HepG2 (cell line): ENCODE measurements around the gene NOG. TPM values are rescaled to one million over a fixed set of nuclear protein-coding genes. Genes with fewer than 3 reads are reported as not detected.

ENCODE experiments used
- ATAC-seq: fragments of 200-7000 bp; cut with Tn5 transposase; 3 replicates; pipeline ENCODE4 v1.9.1; 2020; ENCODE audit warnings: mild to moderate bottlenecking, moderate library complexity
- BruUV-seq: library from RNA; stranded (reverse); fragments of 400-500 nt; replicated peaks from 2 replicates; lab custom pipeline; 2021; lab: Mats Ljungman, UMichigan
- CTCF ChIA-PET: fragments of 300-600 bp; formaldehyde crosslinking; extraction: SDS; loops from one replicate; lab custom pipeline; 2021; ENCODE audit warnings: low total read pairs, inconsistent platforms, low intra/inter-chr PET ratio; lab: Yijun Ruan, JAX
- POLR2A ChIA-PET: fragments of 350-600 bp; sonication (Branson Sonifier 250); formaldehyde crosslinking; loops from one replicate; lab custom pipeline; 2020; ENCODE audit warnings: antibody characterized with exemption, inconsistent platforms; lab: Yijun Ruan, JAX
- DNase-seq: peaks from one replicate; pipeline ENCODE4 v3.0.0-alpha.2; 2015; ENCODE audit warnings: low spot score
- FAIRE-seq: peaks from 3 replicates; lab custom pipeline; 2011; peaks lifted over from hg19 to GRCh38; lab: Jason Lieb, UNC
- H2AFZ ChIP-seq: one replicate; pipeline ENCODE4 v1.6.1; 2011; ENCODE audit warnings: low read length, inconsistent platforms
- H3K27ac ChIP-seq: fragments of 300-600 bp; 3 replicates; pipeline ENCODE4 v1.8.0; 2011; ENCODE audit warnings: mixed run types, mild to moderate bottlenecking, mixed read lengths, low read length, inconsistent platforms; ENCODE audit not compliant: insufficient read depth; ENCODE audit errors: extremely low read length
- H3K27me3 ChIP-seq, 2 experiments: fragments of 200-600 bp in 1 of 2; 2 replicates in 1 of 2; 3 replicates in 1 of 2; pipeline versions ENCODE4 v1.6.0 to v1.8.0; 2011; ENCODE audit warnings: low read length in 2 of 2, mild to moderate bottlenecking in 2 of 2, moderate library complexity in 2 of 2, inconsistent platforms in 1 of 2; ENCODE audit not compliant: insufficient read depth in 2 of 2, control insufficient read depth in 1 of 2
- H3K36me3 ChIP-seq, 2 experiments: fragments of 200-600 bp in 1 of 2; replicated peaks in 1 of 2; 2 replicates in 1 of 2; 3 replicates in 1 of 2; pipeline versions ENCODE4 v1.5.1 to v1.8.0; 2011; ENCODE audit warnings: low read length in 2 of 2, inconsistent platforms in 1 of 2; ENCODE audit not compliant: insufficient read depth in 2 of 2, control insufficient read depth in 1 of 2
- H3K4me1 ChIP-seq: 2 replicates; pipeline ENCODE4 v1.5.1; 2012; ENCODE audit warnings: low read length, inconsistent platforms; ENCODE audit not compliant: insufficient read depth
- H3K4me2 ChIP-seq: 2 replicates; pipeline ENCODE4 v1.6.0; 2011; ENCODE audit warnings: low read depth, low read length, inconsistent platforms
- H3K4me3 ChIP-seq, 3 experiments: fragments of 200-600 bp in 1 of 3; sonication (generic), shearing (Covaris generic) in 1 of 3; replicated peaks in 1 of 3; 2 replicates each; pipeline ENCODE4 v1.5.1; 2011 to 2016; ENCODE audit warnings: low read length in 3 of 3, inconsistent platforms in 2 of 3, low read depth in 2 of 3, mild to moderate bottlenecking in 2 of 3, control low read depth in 1 of 3, mixed read lengths in 1 of 3; ENCODE audit not compliant: insufficient read depth in 1 of 3
- H3K79me2 ChIP-seq: one replicate; pipeline ENCODE4 v1.6.1; 2011; ENCODE audit warnings: low read length, inconsistent platforms; ENCODE audit not compliant: insufficient read depth
- H3K9ac ChIP-seq: 2 replicates; pipeline ENCODE4 v1.6.0; 2011; ENCODE audit warnings: mild to moderate bottlenecking, low read depth, low read length, inconsistent platforms; ENCODE audit not compliant: insufficient read depth
- H3K9me3 ChIP-seq: 2 replicates; pipeline ENCODE4 v1.5.1; 2012; ENCODE audit warnings: mild to moderate bottlenecking, low read length
- H4K20me1 ChIP-seq: 2 replicates; pipeline ENCODE4 v1.6.0; 2011; ENCODE audit warnings: inconsistent platforms, mild to moderate bottlenecking, low read length, moderate library complexity; ENCODE audit not compliant: insufficient read depth
- DMTF1 ChIP-seq: sonication (generic); formaldehyde crosslinking; IDR thresholded peaks from 2 replicates; pipeline ENCODE4 v1.4.0; 2020; ENCODE audit warnings: mild to moderate bottlenecking, missing genetic modification reagents
- ERF ChIP-seq: IDR thresholded peaks from 2 replicates; pipeline ENCODE4 v1.6.1; 2018; ENCODE audit warnings: missing biosample characterization, missing genetic modification reagents
- HNRNPLL ChIP-seq: fragments of 200-400 bp; formaldehyde crosslinking; IDR thresholded peaks from 2 replicates; pipeline ENCODE4 v1.6.1; 2017; ENCODE audit warnings: mild to moderate bottlenecking, low read depth, low read length; ENCODE audit not compliant: poor library complexity, severe bottlenecking
- HNRNPUL1 ChIP-seq: fragments of 200-400 bp; formaldehyde crosslinking; IDR thresholded peaks from 2 replicates; pipeline ENCODE4 v1.6.1; 2017; ENCODE audit warnings: low read depth, mild to moderate bottlenecking, low read length, moderate library complexity
- KMT2B ChIP-seq: IDR thresholded peaks from 2 replicates; pipeline ENCODE4 v1.6.1; 2016; ENCODE audit warnings: missing genetic modification reagents, missing compliant biosample characterization
- PREB ChIP-seq: sonication (generic); formaldehyde crosslinking; IDR thresholded peaks from 2 replicates; pipeline ENCODE4 v1.4.0; 2020; ENCODE audit warnings: missing genetic modification reagents
- ZNF280D ChIP-seq: sonication (generic); formaldehyde crosslinking; IDR thresholded peaks from 2 replicates; pipeline ENCODE4 v1.5.1; 2020; ENCODE audit warnings: mild to moderate bottlenecking, missing genetic modification reagents
- ZNF331 ChIP-seq: sonication (generic); formaldehyde crosslinking; IDR thresholded peaks from 2 replicates; pipeline ENCODE4 v1.4.0; 2020; ENCODE audit warnings: missing genetic modification reagents
- ZNF333 ChIP-seq: sonication (generic); formaldehyde crosslinking; IDR thresholded peaks from 2 replicates; pipeline ENCODE4 v1.4.0; 2020; ENCODE audit warnings: mild to moderate bottlenecking, missing genetic modification reagents, borderline replicate concordance
- ZNF546 ChIP-seq: sonication (generic); formaldehyde crosslinking; conservative IDR thresholded peaks from 2 replicates; pipeline ENCODE4 v1.8.1; 2023; ENCODE audit warnings: mild to moderate bottlenecking, missing genetic modification reagents
- WGBS: methylation state at CpG from one replicate; pipeline ENCODE4 v1.1.6; 2017; ENCODE audit warnings: low lambda C conversion rate; 5-methylcytosine and 5-hydroxymethylcytosine counted together
- in situ Hi-C: cut with HindIII; loops from 2 replicates; pipeline ENCODE4 v1.10.0; 2017; ENCODE audit warnings: low pct_unique_long_range_greater_than_20kb; ENCODE audit not compliant: extremely low pct_ligation_motif_present
- intact Hi-C: fragments of 100-400 bp; cut with micrococcal nuclease; formaldehyde crosslinking; loops from one replicate; pipeline ENCODE4 v1.10.0; 2022; ENCODE audit not compliant: unreplicated experiment
- polyA plus RNA-seq, 8 experiments: library from polyadenylated mRNA; depleted of rRNA in 3 of 8; stranded (reverse) in 7 of 8; unstranded in 1 of 8; fragments of >200 nt; fragmentation: Illumina TruSeq in 4 of 8; extraction: Trizol in 4 of 8; gene quantifications; 2 replicates each; pipeline versions ENCODE4 v1.2.1 to v1.2.3, GENCODE V29; 2011 to 2016; ENCODE audit warnings: low read depth in 4 of 8, missing spikeins in 1 of 8, mixed read lengths in 1 of 8; ENCODE audit not compliant: insufficient read depth in 1 of 8
- total RNA-seq, 5 experiments: library from RNA; depleted of rRNA; stranded (reverse); fragments of >200 nt; fragmentation: Illumina TruSeq; extraction: Trizol; gene quantifications; 2 replicates each; pipeline ENCODE4 v1.2.3, GENCODE V29; 2016; ENCODE audit warnings: low read depth in 1 of 5
- TF ChIP-seq, protein P1 (sequence below): sonication (generic); formaldehyde crosslinking; IDR thresholded peaks from 2 replicates; pipeline ENCODE4 v1.5.1; 2020; ENCODE audit warnings: mild to moderate bottlenecking, missing genetic modification reagents, borderline replicate concordance
- TF ChIP-seq, protein P2 (sequence below): sonication (generic); formaldehyde crosslinking; IDR thresholded peaks from 2 replicates; pipeline ENCODE4 v1.4.0; 2020; ENCODE audit warnings: mild to moderate bottlenecking, missing genetic modification reagents

Gene NOG
- total and polyA plus RNA-seq, 2 of the 13 experiments (the other 11 are each of a cell fraction or from before 2014, with no cell fraction given): not detected

DNA sequence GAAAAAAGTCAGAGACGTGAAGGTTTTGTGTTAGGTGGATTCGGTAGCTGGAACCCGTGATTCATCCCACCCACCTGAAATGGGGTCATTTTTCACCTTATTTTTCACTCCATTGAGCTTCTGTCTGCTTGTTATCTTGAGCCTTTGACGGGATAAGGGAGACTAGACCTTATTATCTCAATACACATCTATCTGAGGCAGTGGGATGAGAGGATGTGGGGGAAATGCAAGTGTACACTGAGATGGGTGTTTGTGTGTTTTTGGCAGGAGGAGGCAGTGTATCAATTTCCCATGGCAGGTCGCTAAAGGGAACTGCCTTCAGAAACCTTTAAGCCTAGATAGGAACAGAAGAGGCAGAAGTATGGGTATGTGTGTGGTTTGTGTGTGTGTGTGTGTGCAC, 6.2 kb upstream of the NOG start:
- FAIRE-seq (no peak), ATAC-seq (no peak), DNase-seq (no peak)
- Histone ChIP-seq H3K4me2 (no peak overlapping the region), H3K9me3 (no peaks in the 10 kb centered on the region), H4K20me1 (no peaks in the 10 kb centered on the region), H3K27ac (no peak overlapping the region), H3K4me3 (no peak overlapping the region), H3K4me1 (no peaks in the 10 kb centered on the region), H3K27me3 (peaks cover 6 to 71% of the 10 kb centered on the region in 2 experiments), H2AFZ (no peak overlapping the region), H3K9ac (no peak overlapping the region), H3K79me2 (no peaks in the 10 kb centered on the region), H3K36me3 (no peaks in the 10 kb centered on the region)
- WGBS: 2% methylated on average over 5 of the region's 5 CpGs
- in situ Hi-C loops: no loop called here
- POLR2A ChIA-PET: no interaction called here
- BruUV-seq: no TSS peak
- intact Hi-C loops: no loop called here
- CTCF ChIA-PET: no interaction called here
- TF ChIP-seq, protein P1, sequence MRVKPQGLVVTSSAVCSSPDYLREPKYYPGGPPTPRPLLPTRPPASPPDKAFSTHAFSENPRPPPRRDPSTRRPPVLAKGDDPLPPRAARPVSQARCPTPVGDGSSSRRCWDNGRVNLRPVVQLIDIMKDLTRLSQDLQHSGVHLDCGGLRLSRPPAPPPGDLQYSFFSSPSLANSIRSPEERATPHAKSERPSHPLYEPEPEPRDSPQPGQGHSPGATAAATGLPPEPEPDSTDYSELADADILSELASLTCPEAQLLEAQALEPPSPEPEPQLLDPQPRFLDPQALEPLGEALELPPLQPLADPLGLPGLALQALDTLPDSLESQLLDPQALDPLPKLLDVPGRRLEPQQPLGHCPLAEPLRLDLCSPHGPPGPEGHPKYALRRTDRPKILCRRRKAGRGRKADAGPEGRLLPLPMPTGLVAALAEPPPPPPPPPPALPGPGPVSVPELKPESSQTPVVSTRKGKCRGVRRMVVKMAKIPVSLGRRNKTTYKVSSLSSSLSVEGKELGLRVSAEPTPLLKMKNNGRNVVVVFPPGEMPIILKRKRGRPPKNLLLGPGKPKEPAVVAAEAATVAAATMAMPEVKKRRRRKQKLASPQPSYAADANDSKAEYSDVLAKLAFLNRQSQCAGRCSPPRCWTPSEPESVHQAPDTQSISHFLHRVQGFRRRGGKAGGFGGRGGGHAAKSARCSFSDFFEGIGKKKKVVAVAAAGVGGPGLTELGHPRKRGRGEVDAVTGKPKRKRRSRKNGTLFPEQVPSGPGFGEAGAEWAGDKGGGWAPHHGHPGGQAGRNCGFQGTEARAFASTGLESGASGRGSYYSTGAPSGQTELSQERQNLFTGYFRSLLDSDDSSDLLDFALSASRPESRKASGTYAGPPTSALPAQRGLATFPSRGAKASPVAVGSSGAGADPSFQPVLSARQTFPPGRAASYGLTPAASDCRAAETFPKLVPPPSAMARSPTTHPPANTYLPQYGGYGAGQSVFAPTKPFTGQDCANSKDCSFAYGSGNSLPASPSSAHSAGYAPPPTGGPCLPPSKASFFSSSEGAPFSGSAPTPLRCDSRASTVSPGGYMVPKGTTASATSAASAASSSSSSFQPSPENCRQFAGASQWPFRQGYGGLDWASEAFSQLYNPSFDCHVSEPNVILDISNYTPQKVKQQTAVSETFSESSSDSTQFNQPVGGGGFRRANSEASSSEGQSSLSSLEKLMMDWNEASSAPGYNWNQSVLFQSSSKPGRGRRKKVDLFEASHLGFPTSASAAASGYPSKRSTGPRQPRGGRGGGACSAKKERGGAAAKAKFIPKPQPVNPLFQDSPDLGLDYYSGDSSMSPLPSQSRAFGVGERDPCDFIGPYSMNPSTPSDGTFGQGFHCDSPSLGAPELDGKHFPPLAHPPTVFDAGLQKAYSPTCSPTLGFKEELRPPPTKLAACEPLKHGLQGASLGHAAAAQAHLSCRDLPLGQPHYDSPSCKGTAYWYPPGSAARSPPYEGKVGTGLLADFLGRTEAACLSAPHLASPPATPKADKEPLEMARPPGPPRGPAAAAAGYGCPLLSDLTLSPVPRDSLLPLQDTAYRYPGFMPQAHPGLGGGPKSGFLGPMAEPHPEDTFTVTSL (CRISPR knock-in tag): no peak
- TF ChIP-seq HNRNPLL (no peak), ZNF333 (CRISPR knock-in tag) (no peak), PREB (CRISPR knock-in tag) (no peak), ZNF280D (CRISPR knock-in tag) (no peak), DMTF1 (no peak), HNRNPUL1 (no peak), ERF (no peak), KMT2B (CRISPR knock-in tag) (no peak), ZNF331 (CRISPR knock-in tag) (no peak), ZNF546 (no peak)
- TF ChIP-seq, protein P2, sequence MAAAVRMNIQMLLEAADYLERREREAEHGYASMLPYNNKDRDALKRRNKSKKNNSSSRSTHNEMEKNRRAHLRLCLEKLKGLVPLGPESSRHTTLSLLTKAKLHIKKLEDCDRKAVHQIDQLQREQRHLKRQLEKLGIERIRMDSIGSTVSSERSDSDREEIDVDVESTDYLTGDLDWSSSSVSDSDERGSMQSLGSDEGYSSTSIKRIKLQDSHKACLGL (CRISPR knock-in tag): no peak
